ENCODE data around the gene MAJIN. TPM values are rescaled to one million over a fixed set of nuclear protein-coding genes. Genes with fewer than 3 reads are reported as not detected.

MAJIN gene
- total and polyA plus RNA-seq, 9 of the 15 experiments (the other 6 are each of a cell fraction or from before 2014, with no cell fraction given) = 0.17 to 0.83 (median 0.24) TPM; not detected in 2

DNA sequence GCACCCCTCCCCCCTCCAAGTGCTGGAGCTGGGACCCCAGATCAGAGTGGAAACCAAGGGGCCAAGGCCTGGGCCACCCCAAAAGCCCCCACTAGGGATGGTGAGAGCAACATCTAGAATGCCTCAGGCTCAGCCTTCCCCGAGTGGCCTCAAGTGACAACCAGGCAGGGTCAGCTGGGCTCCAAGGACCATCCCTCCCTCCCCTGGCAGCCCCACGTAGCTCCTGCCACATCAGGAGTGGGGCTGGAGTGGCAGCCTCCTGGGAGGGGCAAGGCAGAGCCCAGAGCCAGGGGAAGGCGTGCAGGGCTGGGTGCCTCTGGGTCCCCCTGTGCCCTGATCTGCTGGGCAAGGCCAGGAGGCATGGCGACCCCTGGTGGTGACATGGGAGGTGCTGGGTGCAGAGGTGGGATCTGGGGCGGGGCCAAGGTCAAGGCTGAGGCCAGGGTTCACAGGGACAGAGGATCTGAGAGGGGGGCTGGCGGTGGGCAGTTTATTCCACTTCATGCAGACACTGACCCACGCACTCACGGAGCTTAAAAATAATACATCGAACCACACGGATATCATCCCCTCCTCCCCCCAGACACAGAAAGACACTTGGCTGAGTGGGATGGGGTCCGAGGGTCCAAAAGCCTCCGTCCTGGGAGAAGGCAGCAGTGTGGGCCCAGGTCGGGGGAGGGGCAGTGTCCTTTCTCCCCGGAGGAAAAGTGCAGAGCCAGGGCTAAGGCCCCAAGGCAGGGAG, 77.7 kb downstream of the MAJIN start (continued):
- TF ChIP-seq ZBTB7A (IDR thresholded peaks at IDR 0.05; ENCODE audit: borderline replicate concordance, control insufficient read depth, low read depth, low read length) (peak; percentile 93), NFIC (IDR thresholded peaks at IDR 0.05) (peak; percentile 62), RERE (CRISPR knock-in tag; IDR thresholded peaks at IDR 0.05; ENCODE audit: borderline replicate concordance) (no peak), ZNF384 (IDR thresholded peaks at IDR 0.05; ENCODE audit: low read depth, low read length) (no peak), NR2C2 (CRISPR knock-in tag; IDR thresholded peaks at IDR 0.05) (0 out of 2 replicates have a peak, but pooled peaks have one; percentile 40), NR2C2 (tag; IDR thresholded peaks at IDR 0.05) (peak; percentile 79), ESRRA (IDR thresholded peaks at IDR 0.05; ENCODE audit: borderline replicate concordance, low read depth) (peak; percentile 88), ZNF668 (CRISPR knock-in tag; IDR thresholded peaks at IDR 0.05) (0 out of 2 replicates have a peak, but pooled peaks have one; percentile 7), PTTG1 (tag; IDR thresholded peaks at IDR 0.05; ENCODE audit: low read depth) (no peak), ZNF77 (CRISPR knock-in tag; IDR thresholded peaks at IDR 0.05) (no peak), FOXO4 (CRISPR knock-in tag; IDR thresholded peaks at IDR 0.05) (no peak), HOXB6 (CRISPR knock-in tag; IDR thresholded peaks at IDR 0.05; ENCODE audit: borderline replicate concordance) (no peak; the same call in 1 of the 2 replicates), FOXM1 (IDR thresholded peaks at IDR 0.05; ENCODE audit: low read depth) (no peak), FOXM1 (CRISPR knock-in tag; IDR thresholded peaks at IDR 0.05; ENCODE audit: low read depth) (no peak), JUN (IDR thresholded peaks at IDR 0.05; ENCODE audit: borderline replicate concordance, low read depth, low read length) (no peak; the same call in 1 of the 2 replicates), JUN (CRISPR knock-in tag; IDR thresholded peaks at IDR 0.05; ENCODE audit: borderline replicate concordance) (no peak)
- TF ChIP-seq, protein P1, sequence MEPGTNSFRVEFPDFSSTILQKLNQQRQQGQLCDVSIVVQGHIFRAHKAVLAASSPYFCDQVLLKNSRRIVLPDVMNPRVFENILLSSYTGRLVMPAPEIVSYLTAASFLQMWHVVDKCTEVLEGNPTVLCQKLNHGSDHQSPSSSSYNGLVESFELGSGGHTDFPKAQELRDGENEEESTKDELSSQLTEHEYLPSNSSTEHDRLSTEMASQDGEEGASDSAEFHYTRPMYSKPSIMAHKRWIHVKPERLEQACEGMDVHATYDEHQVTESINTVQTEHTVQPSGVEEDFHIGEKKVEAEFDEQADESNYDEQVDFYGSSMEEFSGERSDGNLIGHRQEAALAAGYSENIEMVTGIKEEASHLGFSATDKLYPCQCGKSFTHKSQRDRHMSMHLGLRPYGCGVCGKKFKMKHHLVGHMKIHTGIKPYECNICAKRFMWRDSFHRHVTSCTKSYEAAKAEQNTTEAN (CRISPR knock-in tag; IDR thresholded peaks at IDR 0.05) = no peak
- TF ChIP-seq, protein P2, sequence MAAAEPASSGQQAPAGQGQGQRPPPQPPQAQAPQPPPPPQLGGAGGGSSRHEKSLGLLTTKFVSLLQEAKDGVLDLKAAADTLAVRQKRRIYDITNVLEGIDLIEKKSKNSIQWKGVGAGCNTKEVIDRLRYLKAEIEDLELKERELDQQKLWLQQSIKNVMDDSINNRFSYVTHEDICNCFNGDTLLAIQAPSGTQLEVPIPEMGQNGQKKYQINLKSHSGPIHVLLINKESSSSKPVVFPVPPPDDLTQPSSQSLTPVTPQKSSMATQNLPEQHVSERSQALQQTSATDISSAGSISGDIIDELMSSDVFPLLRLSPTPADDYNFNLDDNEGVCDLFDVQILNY (CRISPR knock-in tag; IDR thresholded peaks at IDR 0.05) = no peak

Measured in K562 (cell line).